GM10847 (cell line): ENCODE measurements around the gene NELFCD.

Source experiments
- POLR2A ChIP-seq: IDR thresholded peaks from 2 replicates; pipeline ENCODE4 v1.6.1; 2011; ENCODE audit not compliant: insufficient read length; ENCODE audit errors: extremely low read depth

The NELFCD gene

GRCh38 chr20:59010321-59010994 lies 29.4 kb downstream of the NELFCD start:
- TF ChIP-seq POLR2A = no peak

DNA sequence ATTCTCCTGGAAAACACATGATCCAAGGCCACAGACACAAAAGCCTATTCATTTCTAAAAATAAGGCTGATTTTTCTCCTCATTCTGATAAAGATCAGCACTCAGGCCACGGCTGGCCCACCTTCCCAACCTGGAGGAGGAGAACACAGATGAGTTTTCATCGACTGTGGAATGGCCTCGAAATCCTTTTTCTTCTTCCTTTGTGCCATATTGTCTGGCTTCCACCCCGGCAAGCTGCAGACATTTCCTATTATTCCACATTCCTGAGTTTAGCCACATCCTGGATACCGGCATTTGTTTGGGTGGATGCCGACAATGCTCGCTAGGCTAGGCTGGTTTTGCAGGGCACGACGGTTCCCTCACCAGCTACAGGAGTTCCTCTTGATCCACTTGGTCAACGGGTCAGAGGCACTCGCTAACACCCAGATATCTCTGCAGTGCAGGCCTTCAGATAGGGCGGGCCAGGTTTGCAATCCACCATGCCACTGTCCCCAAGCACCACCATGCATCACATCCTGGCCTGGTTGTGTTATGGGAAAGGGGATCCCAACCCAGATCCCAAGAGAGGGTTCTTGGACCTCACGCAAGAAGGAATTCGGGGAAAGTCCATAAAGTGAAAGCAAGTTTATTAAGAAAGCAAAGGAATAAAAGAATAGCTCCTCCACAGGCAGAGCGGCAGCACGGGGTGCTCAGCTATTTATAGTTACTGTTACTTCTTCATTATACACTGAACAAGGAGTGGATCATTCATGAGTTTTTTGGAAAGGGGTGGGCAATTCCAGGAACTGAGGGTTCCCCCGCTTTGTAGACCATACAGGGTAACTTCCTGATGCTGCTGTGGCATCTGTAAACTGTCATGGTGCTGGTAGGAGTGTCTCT lies 30.2 kb downstream of the NELFCD start:
- no peak for TF ChIP-seq POLR2A

DNA sequence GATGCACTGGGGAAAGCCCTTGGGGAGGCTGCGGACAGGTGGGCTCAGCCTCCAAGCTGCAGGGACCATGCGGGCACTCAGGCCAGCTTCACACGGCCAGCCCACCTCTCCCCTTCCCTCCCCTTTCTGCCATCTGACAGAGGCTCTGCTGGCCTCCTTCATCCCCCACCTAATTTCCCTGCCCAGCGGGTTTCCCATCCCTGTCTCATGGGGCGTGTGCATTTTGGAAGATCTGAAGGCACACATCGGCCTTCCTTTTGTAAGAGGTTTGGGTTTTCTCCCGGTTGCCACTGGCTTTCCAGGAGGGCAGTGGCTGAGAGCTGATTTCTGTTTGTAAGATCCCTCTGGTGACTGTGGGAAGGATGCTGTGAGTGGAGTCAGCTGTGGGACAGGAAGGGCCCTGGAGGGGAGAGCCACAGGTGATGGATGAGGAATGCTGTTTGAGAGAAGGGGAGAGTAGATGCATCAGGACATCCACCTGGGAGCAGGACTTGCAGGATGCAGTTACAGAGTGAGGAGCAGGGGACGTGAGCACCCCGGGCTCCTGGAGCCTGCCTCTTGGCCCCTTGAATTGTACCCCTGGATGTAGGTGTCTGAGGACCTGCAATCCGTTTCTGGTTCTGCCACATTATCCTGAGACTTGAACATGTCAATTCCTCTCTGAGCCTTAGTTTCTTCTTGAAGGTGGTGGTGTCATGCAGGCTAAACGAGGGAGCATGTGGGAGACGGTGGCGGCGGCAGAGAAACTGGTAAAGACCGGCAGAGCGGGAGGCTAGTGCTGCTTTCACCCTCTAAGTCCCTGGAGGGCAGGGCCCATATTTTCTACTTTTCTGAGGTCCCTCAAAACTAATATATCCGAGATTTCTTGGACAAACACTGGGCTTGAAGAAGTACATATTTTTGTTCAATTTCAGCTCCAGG lies 32.2 kb downstream of the NELFCD start:
- no peak for TF ChIP-seq POLR2A

DNA sequence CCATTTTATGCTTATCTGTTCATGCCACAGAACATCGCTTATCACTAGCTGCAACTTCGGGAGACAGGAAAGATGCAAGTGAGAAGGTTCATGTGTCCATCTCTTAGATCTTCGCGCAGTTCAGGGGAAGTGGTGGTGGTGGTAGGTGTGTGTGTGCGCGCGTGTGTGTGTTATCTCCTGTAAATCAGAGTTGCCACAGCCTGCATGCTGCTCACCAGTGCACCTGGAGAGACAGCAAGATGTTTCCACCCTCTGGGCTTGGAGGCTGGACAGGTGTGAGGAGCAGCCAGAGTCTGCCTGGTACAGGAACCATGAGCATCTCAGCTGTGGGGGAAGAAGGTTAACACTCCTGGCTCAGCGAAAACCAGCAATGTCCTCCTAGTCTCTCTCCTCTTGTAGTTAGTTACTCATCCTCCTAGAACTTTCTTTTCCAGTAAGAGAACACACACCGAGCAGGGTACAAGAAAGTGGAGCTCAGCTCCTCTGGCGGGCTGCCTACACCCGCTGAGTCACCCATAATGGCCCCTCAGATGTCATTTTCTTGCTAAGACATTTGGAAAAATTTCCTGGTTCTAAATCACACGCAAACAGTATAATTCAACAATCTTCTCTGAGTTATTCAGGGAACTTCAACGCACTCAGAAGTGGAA lies 33.0 kb downstream of the NELFCD start:
- no peak for TF ChIP-seq POLR2A

DNA sequence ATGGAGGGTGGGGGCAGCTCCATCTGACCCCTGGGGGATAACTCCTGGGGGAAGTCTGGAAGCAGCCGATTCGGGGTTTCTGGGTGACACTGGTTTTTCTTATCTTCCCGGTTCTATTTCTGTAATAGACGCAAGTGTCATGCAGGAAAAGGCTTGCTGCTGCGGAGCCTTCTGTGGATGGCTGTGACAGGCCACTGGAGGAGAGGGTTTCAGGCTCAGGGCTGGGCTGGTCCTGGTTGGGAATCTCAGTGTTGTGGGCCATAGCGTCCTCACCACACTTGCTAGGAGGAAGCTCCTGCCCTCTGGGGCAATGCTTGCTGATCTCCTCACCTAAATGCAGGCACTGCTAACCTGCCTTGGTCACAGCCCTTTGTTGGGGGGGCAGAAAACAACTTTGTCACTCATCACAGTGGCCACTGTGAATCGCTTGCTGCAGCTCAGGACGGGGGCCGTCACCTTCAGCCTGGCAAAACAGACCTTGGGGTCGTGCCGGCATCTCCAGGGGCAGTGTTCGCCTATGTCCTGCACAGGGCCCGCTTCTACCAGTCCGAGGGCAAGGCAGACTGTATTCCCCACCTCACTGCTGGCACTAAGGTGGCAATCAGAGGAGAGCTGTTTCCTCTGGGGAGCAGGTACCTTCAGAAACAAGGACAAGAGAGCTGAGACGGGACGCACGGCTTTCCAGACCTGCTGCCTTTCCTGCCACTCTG lies 33.8 kb downstream of the NELFCD start:
- no peak for TF ChIP-seq POLR2A

DNA sequence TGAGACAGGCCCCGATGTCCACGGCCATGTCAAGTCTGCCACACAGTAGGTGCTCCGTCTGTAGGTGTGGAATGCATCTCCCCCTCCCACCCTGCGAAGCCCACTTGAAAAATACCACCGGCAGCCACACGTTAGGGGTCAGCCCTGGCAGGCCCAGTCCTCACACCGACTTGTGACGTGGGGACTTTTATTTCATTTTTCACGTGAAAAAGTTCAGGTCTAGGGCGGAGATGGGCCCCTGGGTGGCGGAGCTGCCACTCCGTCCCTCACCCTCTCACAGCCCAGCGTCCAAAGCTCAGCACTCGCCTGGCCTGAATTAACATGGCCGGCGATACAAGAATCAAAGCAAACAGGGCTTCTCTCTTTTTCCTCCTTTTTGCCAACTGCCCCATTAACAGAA lies 34.4 kb downstream of the NELFCD start:
- no peak for TF ChIP-seq POLR2A

DNA sequence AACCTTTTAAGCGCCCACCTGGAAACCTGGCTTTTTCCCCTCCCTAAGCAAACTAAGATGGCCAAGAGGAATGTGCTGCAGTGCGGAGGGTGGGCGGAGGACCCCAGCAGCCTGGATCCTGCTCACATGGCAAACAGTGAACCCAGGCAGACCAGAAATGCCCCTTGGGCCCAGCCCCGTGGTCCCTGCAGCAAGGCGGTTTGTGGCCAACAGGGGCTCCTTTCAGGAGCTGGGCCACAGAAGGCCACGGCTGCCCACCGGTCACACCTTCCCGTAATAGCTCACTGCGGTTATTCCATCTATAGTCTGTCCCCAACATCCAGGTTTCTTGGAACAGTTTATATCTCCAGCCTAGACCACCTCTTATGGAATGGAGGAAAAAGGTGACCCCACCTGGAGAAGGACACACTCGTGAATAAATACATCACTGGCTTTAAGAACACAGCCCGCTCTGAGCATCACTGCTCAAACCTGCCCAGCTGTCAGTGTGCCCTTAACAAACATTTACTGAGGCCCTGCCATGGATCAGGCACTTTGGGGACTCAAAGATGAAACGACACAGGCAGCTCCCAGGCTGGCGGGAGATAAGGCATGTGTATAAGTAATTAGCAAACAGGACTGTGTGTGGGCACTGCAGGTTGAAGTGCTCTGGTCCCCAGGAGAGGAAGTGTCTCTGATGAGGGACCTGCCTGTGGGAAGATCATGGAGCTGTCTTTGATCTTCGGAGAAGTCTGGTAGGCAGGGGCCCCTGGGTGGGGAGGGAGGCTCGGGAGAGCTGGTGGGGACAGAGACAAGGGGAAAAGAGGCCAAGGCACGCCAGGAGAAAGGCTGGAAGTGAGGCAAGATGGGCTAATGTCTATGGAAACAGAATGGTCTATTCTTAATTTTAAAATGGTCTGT lies 35.0 kb downstream of the NELFCD start:
- no peak for TF ChIP-seq POLR2A

DNA sequence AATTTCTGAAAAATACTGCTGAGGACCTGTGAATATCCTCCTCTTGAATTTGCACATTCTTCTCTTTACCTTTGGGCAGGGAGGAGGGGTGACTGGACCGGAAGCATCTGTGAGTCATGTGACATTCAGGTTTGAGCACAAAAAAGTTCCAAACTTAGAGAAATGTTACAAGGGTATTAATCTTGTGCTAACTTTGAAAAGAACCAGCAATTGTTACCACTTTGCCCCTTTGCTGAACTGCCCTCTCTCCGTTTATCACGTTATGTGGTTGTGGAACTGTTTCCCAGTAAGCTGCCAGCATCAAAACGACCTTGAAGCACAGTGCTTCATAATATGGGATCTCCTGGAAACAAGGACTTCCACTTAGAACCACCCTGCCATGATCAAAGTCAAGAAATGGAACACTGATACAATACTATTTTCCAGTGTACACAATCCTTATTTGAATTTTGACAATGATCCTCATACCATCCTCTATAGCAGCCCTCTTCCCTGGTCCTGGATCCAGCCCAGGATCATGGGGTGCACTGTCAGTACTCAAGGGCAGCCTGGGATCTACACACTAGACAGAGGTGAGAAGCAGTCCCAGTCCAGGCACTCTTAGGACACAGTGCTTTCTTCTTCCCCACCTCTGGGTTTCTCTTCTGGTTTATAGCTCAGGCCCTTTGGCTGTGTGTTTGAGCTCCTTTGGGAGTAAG lies 35.9 kb downstream of the NELFCD start:
- TF ChIP-seq POLR2A = no peak

GRCh38 chr20:59017493-59018231 lies 36.6 kb downstream of the NELFCD start:
- TF ChIP-seq POLR2A = no peak

- no peak for TF ChIP-seq POLR2A
These were observed 37.8 kb downstream of the NELFCD start for GRCh38 chr20:59018817-59019216.

DNA sequence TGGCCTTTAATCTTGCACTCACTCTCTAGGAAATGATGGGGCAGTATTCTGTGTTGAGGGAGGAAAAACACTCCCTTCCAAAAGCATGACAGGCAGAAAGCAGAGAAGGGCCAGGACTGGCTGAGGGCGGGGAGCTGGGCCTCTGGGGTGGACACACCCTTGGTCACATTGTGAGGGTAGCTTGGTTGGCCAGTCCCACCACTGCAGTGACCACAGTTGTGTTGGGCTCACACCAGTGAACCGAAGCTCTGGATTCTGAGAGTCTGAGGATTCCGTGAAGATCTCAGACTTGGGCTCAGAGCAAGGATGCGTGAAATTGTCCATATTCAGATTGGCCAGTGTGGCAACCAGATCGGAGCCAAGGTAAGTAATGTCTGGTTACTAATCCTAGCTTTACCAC lies 38.2 kb downstream of the NELFCD start, which contains the start of gene TUBB1:
TSS of gene TUBB1 (plus strand) at position 213 of the 400 bp plus-strand sequence. CDS start at position 307, 94 bp downstream.
- no peak for TF ChIP-seq POLR2A
